HG03460 (cell line): Measurements from ENCODE around the gene SARS2.
A peak's percentile ranks its signal among the peaks of the same experiment; 100 is the strongest.
"Not testable (repeated sequence)": the region's sequence is repeated elsewhere in the genome, so short reads cannot be mapped to it uniquely, and the experiment has no call there.

ENCODE experiments used
- ATAC-seq: cut with Tn5 transposase; IDR thresholded peaks from one replicate; pipeline ENCODE4 v1.9.1; 2021; ENCODE audit not compliant: unreplicated experiment

Gene SARS2

DNA sequence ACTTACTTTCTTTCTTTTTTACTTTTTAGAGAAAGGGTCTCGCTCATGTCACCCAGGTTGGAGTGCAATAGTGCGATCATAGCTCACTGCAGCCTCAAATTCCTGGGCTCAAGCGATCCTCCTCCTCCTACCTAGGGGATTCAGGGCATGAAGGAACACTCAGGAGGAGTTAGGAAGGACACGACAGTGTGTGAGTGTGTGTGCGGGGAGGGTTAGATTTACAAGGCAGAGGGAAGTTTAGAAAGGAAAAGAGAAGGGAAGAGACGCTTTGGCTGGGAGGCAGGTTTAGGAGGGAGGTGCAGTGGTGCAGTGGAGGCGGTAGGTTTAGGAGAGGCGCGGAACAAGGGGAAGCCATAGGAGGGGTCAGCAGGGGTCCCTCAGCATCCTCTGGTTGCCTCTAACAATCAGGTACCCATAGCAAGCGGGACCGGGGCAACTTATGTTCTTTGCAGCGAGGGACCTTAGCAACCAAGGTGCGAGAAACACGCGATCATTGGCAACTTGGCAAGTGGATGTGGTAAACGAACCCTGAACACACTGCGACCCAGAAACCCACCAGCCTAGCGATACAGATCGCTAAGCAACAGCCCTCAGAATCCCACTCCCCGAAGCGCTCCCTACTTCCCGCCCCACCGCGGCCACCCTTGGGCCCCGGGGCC lies 31.6 kb downstream of the SARS2 start:
- ATAC-seq: no peak

GRCh38 chr19:38894968-38895367 lies 35.6 kb downstream of the SARS2 start:
- ATAC-seq: no peak

- ATAC-seq: no peak
These were observed 37.2 kb downstream of the SARS2 start for GRCh38 chr19:38893341-38893771.

- no peak for ATAC-seq
These were observed 37.7 kb downstream of the SARS2 start for GRCh38 chr19:38892841-38893240.

DNA sequence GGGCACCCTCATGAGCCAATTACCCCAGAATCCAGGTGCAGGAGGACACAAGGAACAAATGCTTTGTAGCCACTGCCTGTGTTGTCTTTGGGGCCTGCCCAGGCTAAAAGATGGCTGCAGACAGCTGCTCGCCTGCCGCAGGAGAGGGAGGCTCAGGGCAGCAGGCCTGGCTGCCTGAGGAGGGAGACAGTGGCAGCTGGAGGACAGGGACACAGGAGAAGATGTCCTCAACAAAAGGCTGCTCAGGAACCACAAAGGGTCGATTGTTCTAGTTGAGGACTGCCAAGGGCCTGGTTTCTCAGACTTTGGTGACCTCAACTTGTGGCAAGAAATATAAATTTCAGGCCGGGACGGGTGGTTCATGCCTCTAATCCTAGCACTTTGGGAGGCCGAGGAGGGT lies 38.8 kb downstream of the SARS2 start:
- no peak for ATAC-seq

GRCh38 chr19:38890686-38891085 lies 39.9 kb downstream of the SARS2 start:
- no peak for ATAC-seq

DNA sequence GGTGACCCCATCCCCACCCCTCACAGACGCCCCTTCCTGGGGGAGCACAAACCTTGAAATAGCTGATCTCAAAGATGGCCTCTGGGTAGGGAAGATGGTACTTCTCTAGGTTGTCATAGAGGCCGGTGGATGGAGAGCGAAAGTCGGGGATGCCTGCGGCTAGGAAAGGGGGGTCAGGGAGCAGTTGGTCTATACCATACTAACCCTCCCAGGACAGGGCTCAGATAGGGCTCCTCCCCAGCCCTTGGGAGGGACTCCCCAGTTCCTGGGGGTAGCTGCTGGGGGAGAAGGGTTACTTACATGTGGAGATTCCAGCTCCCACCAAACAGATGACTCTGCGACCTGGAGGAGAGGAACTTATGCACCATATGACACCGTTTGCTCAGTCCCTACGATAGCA lies 40.8 kb downstream of the SARS2 start:
- no peak for ATAC-seq

DNA sequence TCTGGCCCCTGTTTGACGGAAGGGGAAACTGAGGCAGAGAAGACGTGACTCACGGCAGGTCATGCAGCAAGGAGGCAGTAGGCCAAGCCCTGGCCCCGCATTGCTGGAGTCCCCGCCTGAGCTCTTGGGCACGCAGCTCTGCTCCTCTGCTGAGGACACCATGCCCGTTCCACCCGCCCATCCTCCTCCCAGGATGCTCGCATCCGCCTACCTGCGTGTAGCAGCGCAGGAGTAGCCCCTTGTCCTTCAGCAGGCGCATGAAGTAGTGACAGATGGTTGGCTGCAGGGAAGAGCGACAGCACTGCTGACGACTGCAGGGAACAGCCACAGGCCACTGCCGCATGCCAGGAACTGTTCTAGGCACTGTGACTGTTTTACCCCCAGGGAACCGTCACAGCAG lies 41.7 kb downstream of the SARS2 start:
- no peak for ATAC-seq

DNA sequence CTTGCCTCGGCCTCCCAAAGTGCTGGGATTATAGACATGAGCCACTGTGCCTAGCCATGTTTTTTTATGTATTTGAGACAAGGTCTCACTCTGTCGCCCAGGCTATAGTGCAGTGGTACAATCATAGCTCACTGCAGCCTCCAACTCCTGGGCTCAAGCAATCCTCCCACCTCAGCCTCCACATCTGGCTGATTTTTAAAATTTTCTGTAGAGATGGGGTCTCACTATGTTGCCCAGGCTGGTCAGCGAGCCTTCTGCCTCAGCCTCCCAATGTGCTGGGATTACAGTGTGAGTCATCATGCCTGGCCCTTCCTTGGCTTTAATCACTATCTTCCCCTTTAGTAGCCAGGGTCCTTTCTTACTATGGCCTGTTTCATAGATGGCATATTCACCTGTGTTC lies 45.9 kb downstream of the SARS2 start:
- ATAC-seq: not testable (repeated sequence)

DNA sequence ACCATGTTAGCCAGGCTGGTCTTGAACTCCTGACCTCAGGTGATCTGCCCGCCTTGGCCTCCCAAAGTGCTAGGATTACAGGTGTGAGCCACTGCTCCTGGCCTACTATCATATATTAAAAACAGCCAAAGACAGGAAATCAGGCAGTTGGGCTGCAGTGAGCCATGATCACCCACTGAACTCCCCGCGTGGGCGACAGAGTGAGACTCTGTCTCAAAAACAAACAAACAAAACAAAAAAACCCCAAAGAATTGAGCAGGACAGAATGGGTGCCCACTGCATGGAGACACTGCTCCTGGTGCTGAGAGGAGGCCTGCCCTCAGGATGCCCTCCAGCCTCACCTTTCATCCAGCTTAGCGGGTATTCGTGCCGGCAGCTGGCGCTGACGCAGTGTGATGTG lies 47.3 kb downstream of the SARS2 start:
- ATAC-seq: no peak

GRCh38 chr19:38880882-38881609 lies 49.5 kb downstream of the SARS2 start:
- no peak for ATAC-seq

- ATAC-seq: no peak
These were observed 50.3 kb downstream of the SARS2 start for GRCh38 chr19:38880076-38880881.

DNA sequence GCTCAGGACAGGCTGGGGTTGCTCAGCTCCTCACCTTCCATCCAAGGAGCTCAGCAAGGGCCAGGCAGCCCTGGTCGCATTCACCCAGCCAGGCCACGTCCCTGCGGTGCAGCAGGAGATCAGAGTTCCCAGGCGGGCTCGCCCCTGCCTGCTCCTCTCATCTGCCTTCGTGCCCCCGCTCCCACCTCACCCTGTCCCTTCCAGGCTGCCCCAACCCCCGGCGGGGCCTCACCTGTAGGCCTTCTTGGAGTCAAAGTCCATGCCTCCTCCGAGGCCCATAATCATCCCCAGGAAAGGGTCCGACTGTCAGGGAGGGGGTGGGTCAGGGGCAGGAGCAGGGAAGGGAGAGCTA lies 51.2 kb downstream of the SARS2 start:
- ATAC-seq: no peak

DNA sequence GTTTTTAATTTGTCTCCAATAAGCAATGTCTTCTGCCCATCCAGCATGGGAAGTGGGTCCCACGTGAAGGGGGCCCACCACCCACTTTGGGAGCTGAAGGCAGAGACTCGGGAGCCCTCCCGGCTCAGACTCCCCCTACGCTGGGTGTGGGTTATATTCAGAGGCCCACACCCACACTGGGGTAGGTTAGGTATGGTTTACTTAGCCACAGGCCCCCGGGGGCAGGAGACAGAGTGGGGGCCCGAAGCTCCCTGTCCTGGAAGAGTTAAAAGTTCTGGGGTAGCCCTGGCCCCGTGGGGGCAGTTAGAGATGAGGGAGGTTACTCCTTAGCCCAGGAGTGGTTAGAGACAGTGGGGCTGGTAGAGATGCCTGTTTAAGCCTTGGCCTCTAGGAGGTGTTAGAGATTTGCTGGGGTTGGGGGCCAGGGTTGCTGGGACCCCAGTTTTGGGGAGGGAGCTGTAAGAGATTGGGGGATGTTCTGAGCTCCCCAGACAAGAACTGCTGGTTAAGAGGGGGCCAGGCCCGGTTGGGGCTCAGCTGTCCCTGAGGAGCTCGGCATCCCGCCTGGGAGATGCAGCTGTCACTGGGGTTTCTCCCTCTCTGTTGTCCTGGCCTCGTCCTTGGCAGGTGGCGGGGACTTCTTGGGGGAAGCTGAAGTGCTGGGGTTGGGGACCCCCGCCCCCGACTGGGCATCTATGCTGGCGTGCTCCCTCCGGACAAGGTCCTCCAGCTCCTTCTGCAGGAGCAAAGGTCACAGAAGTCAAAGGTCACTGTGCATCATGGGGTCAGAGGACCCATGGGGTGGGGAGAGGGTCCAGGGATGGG lies 51.8 kb downstream of the SARS2 start:
- ATAC-seq: no peak

- peak; percentile 66 for ATAC-seq
These were observed 52.6 kb downstream of the SARS2 start, which contains the start of gene RINL for GRCh38 chr19:38877781-38878574. Gene RINL, minus strand, starts transcription at chr19:38878275. Its CDS starts 1,533 bp downstream, at chr19:38876742.

- ATAC-seq: no peak
These were observed 54.7 kb downstream of the SARS2 start for GRCh38 chr19:38875656-38876395.

GRCh38 chr19:38873400-38873799 lies 57.2 kb downstream of the SARS2 start:
- not testable (repeated sequence) for ATAC-seq

DNA sequence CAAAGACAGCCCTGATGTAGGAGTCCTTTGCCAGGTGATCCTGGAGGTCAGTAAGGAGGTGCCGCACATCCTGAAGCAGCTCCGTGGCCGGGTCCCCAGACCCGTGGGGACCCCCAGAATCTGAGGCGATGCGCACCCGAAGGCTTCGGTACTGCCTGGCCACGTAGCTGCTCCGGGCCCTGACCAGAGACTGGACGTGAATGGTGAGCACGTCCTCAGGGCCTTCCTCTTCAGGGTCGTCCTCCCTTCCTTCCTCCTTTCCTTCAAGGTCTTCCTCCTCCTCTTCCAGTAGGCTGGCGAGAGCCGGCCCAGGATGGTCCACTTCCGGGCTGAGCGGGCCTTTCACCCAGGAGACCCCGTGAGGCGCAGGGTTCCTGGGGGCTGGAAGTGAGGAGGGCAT lies 60.0 kb downstream of the SARS2 start:
- ATAC-seq: no peak

DNA sequence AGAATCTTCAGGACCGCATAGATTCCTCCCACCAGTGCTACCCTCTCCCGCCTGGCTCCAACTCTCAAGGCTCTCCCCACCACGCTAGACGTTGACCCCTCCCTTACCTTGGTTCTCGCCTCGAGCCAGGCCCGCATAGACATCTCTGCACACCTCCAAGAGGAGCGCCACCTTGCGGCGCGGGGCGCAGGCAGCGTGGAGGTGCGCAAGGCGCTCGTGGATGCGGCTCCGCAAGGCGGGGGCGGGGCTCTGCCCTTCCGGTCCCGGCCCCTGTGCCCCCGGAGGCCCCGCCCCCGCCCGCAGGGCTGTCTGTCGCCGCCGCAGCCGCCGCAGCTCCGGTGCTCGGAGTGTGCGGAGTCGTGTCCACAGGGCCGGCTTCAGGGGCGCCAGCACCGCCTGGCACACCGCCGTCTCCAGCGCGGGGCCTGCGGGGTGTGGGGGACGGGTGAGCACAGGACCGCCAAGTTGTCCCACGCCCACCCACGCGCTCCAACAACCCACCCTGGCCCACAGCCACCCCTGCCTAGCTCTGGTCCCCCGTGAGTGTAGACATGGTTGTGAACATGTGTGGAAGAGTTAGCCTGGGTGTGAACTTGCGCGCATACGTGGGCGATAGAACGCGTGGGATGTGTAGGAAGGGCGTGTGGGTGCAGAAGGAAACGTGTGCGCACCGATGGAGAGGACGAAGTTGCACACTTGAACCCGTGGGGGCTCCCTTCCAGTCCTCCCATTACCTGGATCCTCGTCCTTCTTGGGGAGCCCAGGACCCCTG lies 60.5 kb downstream of the SARS2 start:
- peak; percentile 58 for ATAC-seq
